HepG2 (cell line): ENCODE data around the gene EVI5. TPM values are rescaled to one million over a fixed set of nuclear protein-coding genes. Genes with fewer than 3 reads are reported as not detected.
A peak's percentile ranks its signal among the peaks of the same experiment; 100 is the strongest.

ENCODE experiments used
- E2F1 ChIP-seq: sonication (generic); formaldehyde crosslinking; IDR thresholded peaks from 2 replicates; pipeline ENCODE4 v1.5.0; 2020; ENCODE audit warnings: missing genetic modification reagents
- FOXK1 ChIP-seq: sonication (generic); formaldehyde crosslinking; IDR thresholded peaks from 2 replicates; pipeline ENCODE4 v1.4.0; 2020; ENCODE audit warnings: low read depth, missing genetic modification reagents, borderline replicate concordance
- MTA1 ChIP-seq: sonication (generic); formaldehyde crosslinking; IDR thresholded peaks from 2 replicates; pipeline ENCODE4 v1.4.0; 2020; ENCODE audit warnings: missing genetic modification reagents, mild to moderate bottlenecking, borderline replicate concordance
- MYPOP ChIP-seq: sonication (generic); formaldehyde crosslinking; IDR thresholded peaks from 2 replicates; pipeline ENCODE4 v1.8.1; 2023; ENCODE audit warnings: mild to moderate bottlenecking, moderate library complexity, missing genetic modification reagents
- NFAT5 ChIP-seq: sonication (generic); formaldehyde crosslinking; IDR thresholded peaks from 2 replicates; pipeline ENCODE4 v1.4.0; 2020; ENCODE audit warnings: missing genetic modification reagents
- NFKBIZ ChIP-seq: IDR thresholded peaks from 2 replicates; pipeline ENCODE4 v1.6.1; 2018; ENCODE audit warnings: missing genetic modification reagents, missing compliant biosample characterization
- PITX1 ChIP-seq: sonication (generic); formaldehyde crosslinking; IDR thresholded peaks from 2 replicates; pipeline ENCODE4 v1.5.1; 2020; ENCODE audit warnings: mild to moderate bottlenecking, missing genetic modification reagents
- RNF219 ChIP-seq: sonication (generic); formaldehyde crosslinking; IDR thresholded peaks from 2 replicates; pipeline ENCODE4 v1.5.0; 2020; ENCODE audit warnings: mild to moderate bottlenecking, missing genetic modification reagents
- SRSF9 ChIP-seq: fragments of 200-400 bp; formaldehyde crosslinking; IDR thresholded peaks from 2 replicates; pipeline ENCODE4 v1.6.1; 2018; ENCODE audit warnings: borderline replicate concordance, mild to moderate bottlenecking, low read depth, low read length; ENCODE audit not compliant: insufficient read depth, poor library complexity, severe bottlenecking
- TBX2 ChIP-seq: sonication (generic); formaldehyde crosslinking; IDR thresholded peaks from 2 replicates; pipeline ENCODE4 v1.5.0; 2020; ENCODE audit warnings: missing genetic modification reagents, mild to moderate bottlenecking, borderline replicate concordance
- TBX3 ChIP-seq: fragments of 450-650 bp; IDR thresholded peaks from 2 replicates; pipeline ENCODE4 v1.6.1; 2017; ENCODE audit warnings: antibody characterized with exemption, mild to moderate bottlenecking, inconsistent platforms, borderline replicate concordance
- THAP11 ChIP-seq: IDR thresholded peaks from 2 replicates; pipeline ENCODE4 v1.6.1; 2016; ENCODE audit warnings: missing biosample characterization, missing genetic modification reagents
- ZBTB21 ChIP-seq: sonication (generic); formaldehyde crosslinking; IDR thresholded peaks from 2 replicates; pipeline ENCODE4 v1.4.0; 2020; ENCODE audit warnings: missing genetic modification reagents
- ZMAT5 ChIP-seq: sonication (generic); formaldehyde crosslinking; IDR thresholded peaks from 2 replicates; pipeline ENCODE4 v1.5.0; 2020; ENCODE audit warnings: mild to moderate bottlenecking, low read depth, missing genetic modification reagents, borderline replicate concordance
- ZNF3 ChIP-seq: IDR thresholded peaks from 2 replicates; pipeline ENCODE4 v1.7.0; 2017; ENCODE audit warnings: inconsistent platforms
- ZNF468 ChIP-seq: sonication (generic); formaldehyde crosslinking; IDR thresholded peaks from 2 replicates; pipeline ENCODE4 v1.8.0; 2022; ENCODE audit warnings: mild to moderate bottlenecking, moderate library complexity, missing genetic modification reagents
- ZNF784 ChIP-seq: sonication (generic); formaldehyde crosslinking; IDR thresholded peaks from 2 replicates; pipeline ENCODE4 v1.5.1; 2020; ENCODE audit warnings: missing genetic modification reagents, mild to moderate bottlenecking, borderline replicate concordance
- polyA plus RNA-seq, 8 experiments: library from polyadenylated mRNA; depleted of rRNA in 3 of 8; stranded (reverse) in 7 of 8; unstranded in 1 of 8; fragments of >200 nt; fragmentation: Illumina TruSeq in 4 of 8; extraction: Trizol in 4 of 8; gene quantifications; 2 replicates each; pipeline versions ENCODE4 v1.2.1 to v1.2.3, GENCODE V29; 2011 to 2016; ENCODE audit warnings: low read depth in 4 of 8, missing spikeins in 1 of 8, mixed read lengths in 1 of 8; ENCODE audit not compliant: insufficient read depth in 1 of 8
- total RNA-seq, 5 experiments: library from RNA; depleted of rRNA; stranded (reverse); fragments of >200 nt; fragmentation: Illumina TruSeq; extraction: Trizol; gene quantifications; 2 replicates each; pipeline ENCODE4 v1.2.3, GENCODE V29; 2016; ENCODE audit warnings: low read depth in 1 of 5

Gene EVI5
- total and polyA plus RNA-seq, 2 of the 13 experiments (the other 11 are each of a cell fraction or from before 2014, with no cell fraction given) = 4.0 to 12.6 TPM

GRCh38 chr1:92831762-92832536 is 47.0 kb upstream of the EVI5 start, which contains the start of gene RPL5 (continued):
- TF ChIP-seq ZNF468 (CRISPR knock-in tag) (peak; percentile 94), SRSF9 (no peak), ZNF3 (no peak), NFAT5 (CRISPR knock-in tag) (peak; percentile 88), RNF219 (CRISPR knock-in tag) (no peak), NFKBIZ (CRISPR knock-in tag) (peak; percentile 61), FOXK1 (CRISPR knock-in tag) (peak; percentile 80; the same call in 1 of the 2 replicates), MTA1 (CRISPR knock-in tag) (peak; percentile 87; the same call in 1 of the 2 replicates), TBX3 (peak; percentile 69; the same call in 1 of the 2 replicates), TBX2 (CRISPR knock-in tag) (peak; percentile 89), MYPOP (CRISPR knock-in tag) (peak; percentile 94), E2F1 (CRISPR knock-in tag) (peak; percentile 81), ZBTB21 (CRISPR knock-in tag) (no peak; the same call in 1 of the 2 replicates), ZNF784 (CRISPR knock-in tag) (peak; percentile 93), THAP11 (CRISPR knock-in tag) (peak; percentile 93), ZMAT5 (CRISPR knock-in tag) (no peak), PITX1 (CRISPR knock-in tag) (peak; percentile 26; the same call in 1 of the 2 replicates)
